H1 (cell line): Measurements from ENCODE around the gene GNAL. TPM values are rescaled to one million over a fixed set of nuclear protein-coding genes. Genes with fewer than 3 reads are reported as not detected.

Source experiments
- CTCF ChIA-PET: fragments of 300-600 bp; sonication (Branson Sonifier 250); formaldehyde crosslinking; loops from one replicate; lab custom pipeline; 2021; ENCODE audit not compliant: partially characterized antibody; lab: Charles Lee
- POLR2A ChIA-PET: fragments of 300-600 bp; sonication (Branson Sonifier 250); formaldehyde crosslinking; loops from one replicate; lab custom pipeline; 2021; ENCODE audit warnings: inconsistent platforms; ENCODE audit not compliant: partially characterized antibody; lab: Charles Lee
- DNase-seq, 2 experiments: peaks; one replicate each; pipeline versions ENCODE4 v3.0.0 to v3.0.0-alpha.2; 2010 to 2022; ENCODE audit warnings: low spot score in 2 of 2, low read depth in 1 of 2, mixed read lengths in 1 of 2
- FAIRE-seq: peaks from 2 replicates; lab custom pipeline; 2011; peaks lifted over from hg19 to GRCh38; lab: Jason Lieb, UNC
- H2AFZ ChIP-seq: 2 replicates; pipeline ENCODE4 v1.8.1; 2012; ENCODE audit warnings: low read length, inconsistent platforms
- H2AK5ac ChIP-seq: 2 replicates; pipeline ENCODE4 v1.6.1; 2013; ENCODE audit warnings: low read depth, low read length
- H2BK120ac ChIP-seq: replicated peaks from 2 replicates; pipeline ENCODE3; 2013; ENCODE audit warnings: low read depth, low read length, inconsistent platforms
- H2BK12ac ChIP-seq: 2 replicates; pipeline ENCODE4 v1.6.1; 2013; ENCODE audit warnings: low read depth, low read length
- H2BK15ac ChIP-seq: 2 replicates; pipeline ENCODE4 v1.6.1; 2013; ENCODE audit warnings: low read length
- H2BK20ac ChIP-seq: 2 replicates; pipeline ENCODE4 v1.6.1; 2013; ENCODE audit warnings: low read length
- H2BK5ac ChIP-seq: 2 replicates; pipeline ENCODE4 v1.6.1; 2013; ENCODE audit warnings: low read depth, low read length
- H3K14ac ChIP-seq: 2 replicates; pipeline ENCODE4 v1.6.1; 2013; ENCODE audit warnings: inconsistent platforms; ENCODE audit not compliant: insufficient read length
- H3K18ac ChIP-seq: 2 replicates; pipeline ENCODE4 v1.6.1; 2013; ENCODE audit warnings: low read length; ENCODE audit errors: extremely low read depth
- H3K23ac ChIP-seq: 2 replicates; pipeline ENCODE4 v1.6.1; 2013; ENCODE audit warnings: inconsistent platforms; ENCODE audit not compliant: insufficient read length
- H3K23me2 ChIP-seq: 2 replicates; pipeline ENCODE4 v1.6.1; 2013; ENCODE audit warnings: low read depth, low read length
- H3K27ac ChIP-seq: 2 replicates; pipeline ENCODE4 v1.6.1; 2011; ENCODE audit warnings: low read depth, low read length, inconsistent platforms
- H3K27me3 ChIP-seq, 4 experiments: replicated peaks in 1 of 4; 1 replicate in 1 of 4; 2 replicates in 3 of 4; pipeline versions ENCODE4 v1.6.1 to v1.8.1; 2011 to 2013; ENCODE audit warnings: low read length in 3 of 4, mild to moderate bottlenecking in 3 of 4, inconsistent platforms in 2 of 4, mixed read lengths in 2 of 4, moderate library complexity in 1 of 4; ENCODE audit not compliant: control insufficient read depth in 3 of 4, insufficient read depth in 3 of 4; ENCODE audit errors: extremely low read depth in 1 of 4
- H3K36me3 ChIP-seq, 4 experiments: 2 replicates each; pipeline versions ENCODE4 v1.6.1 to v1.8.1; 2011 to 2013; ENCODE audit warnings: mild to moderate bottlenecking in 4 of 4, low read length in 3 of 4, moderate library complexity in 2 of 4, control low read depth in 1 of 4, inconsistent platforms in 1 of 4; ENCODE audit not compliant: insufficient read depth in 4 of 4, control insufficient read depth in 2 of 4
- H3K4ac ChIP-seq: replicated peaks from 2 replicates; pipeline ENCODE3; 2013; ENCODE audit warnings: low read length, low read depth, mixed read lengths, inconsistent platforms; ENCODE audit not compliant: insufficient read length
- H3K4me1 ChIP-seq, 4 experiments: replicated peaks in 1 of 4; 1 replicate in 1 of 4; 2 replicates in 3 of 4; pipeline versions ENCODE4 v1.6.1 to v1.8.1; 2011 to 2013; ENCODE audit warnings: low read length in 3 of 4, inconsistent platforms in 2 of 4, mixed read lengths in 1 of 4; ENCODE audit not compliant: insufficient read depth in 4 of 4, control insufficient read depth in 3 of 4
- H3K4me2 ChIP-seq, 2 experiments: 2 replicates each; pipeline versions ENCODE4 v1.6.1 to v1.8.1; 2011 to 2013; ENCODE audit warnings: low read depth in 2 of 2, low read length in 2 of 2, control low read depth in 1 of 2, inconsistent platforms in 1 of 2, mild to moderate bottlenecking in 1 of 2; ENCODE audit not compliant: insufficient read depth in 1 of 2
- H3K4me3 ChIP-seq, 4 experiments: fragments of 200-600, 300-600 bp in 1 of 4; sonication (generic), shearing (Covaris generic), sonication (Bioruptor Twin) in 1 of 4; 2 replicates each; pipeline versions ENCODE4 v1.5.1 to v1.8.1; 2011 to 2016; ENCODE audit warnings: low read length in 4 of 4, low read depth in 3 of 4, control low read depth in 2 of 4, inconsistent platforms in 2 of 4, mild to moderate bottlenecking in 2 of 4, mixed read lengths in 1 of 4, moderate library complexity in 1 of 4; ENCODE audit not compliant: insufficient read depth in 2 of 4; ENCODE audit errors: extremely low read depth in 1 of 4
- H3K56ac ChIP-seq: replicated peaks from 2 replicates; pipeline ENCODE3; 2013; ENCODE audit warnings: low read depth, mild to moderate bottlenecking, mixed read lengths, low read length, inconsistent platforms; ENCODE audit not compliant: insufficient read length
- H3K79me1 ChIP-seq: 2 replicates; pipeline ENCODE4 v1.6.1; 2013; ENCODE audit warnings: low read depth, low read length, control low read depth
- H3K79me2 ChIP-seq, 2 experiments: 2 replicates each; pipeline versions ENCODE4 v1.6.1 to v1.8.1; 2012 to 2013; ENCODE audit warnings: low read length in 2 of 2, mild to moderate bottlenecking in 2 of 2, inconsistent platforms in 1 of 2; ENCODE audit not compliant: insufficient read depth in 2 of 2, control insufficient read depth in 1 of 2
- H3K9ac ChIP-seq, 4 experiments: replicated peaks in 1 of 4; 1 replicate in 1 of 4; 2 replicates in 3 of 4; pipeline versions ENCODE4 v1.6.1 to v1.8.1; 2011 to 2013; ENCODE audit warnings: low read depth in 3 of 4, low read length in 3 of 4, control low read depth in 2 of 4, mild to moderate bottlenecking in 2 of 4, moderate library complexity in 2 of 4, inconsistent platforms in 1 of 4; ENCODE audit errors: extremely low read depth in 1 of 4
- H3K9me3 ChIP-seq, 2 experiments: 2 replicates each; pipeline versions ENCODE4 v1.6.1 to v1.8.1; 2012 to 2013; ENCODE audit warnings: mild to moderate bottlenecking in 2 of 2, moderate library complexity in 2 of 2, control low read depth in 1 of 2, inconsistent platforms in 1 of 2, low read depth in 1 of 2, low read length in 1 of 2, mixed read lengths in 1 of 2; ENCODE audit not compliant: insufficient read depth in 2 of 2
- H4K20me1 ChIP-seq, 2 experiments: replicated peaks in 1 of 2; 2 replicates each; pipeline versions ENCODE3 to v1.8.1; 2011 to 2013; ENCODE audit warnings: inconsistent platforms in 2 of 2, low read length in 2 of 2, mild to moderate bottlenecking in 1 of 2; ENCODE audit not compliant: insufficient read depth in 2 of 2, control insufficient read depth in 1 of 2
- H4K5ac ChIP-seq: 2 replicates; pipeline ENCODE4 v1.6.1; 2013; ENCODE audit warnings: low read length, low read depth, mixed read lengths, inconsistent platforms; ENCODE audit not compliant: insufficient read length
- H4K8ac ChIP-seq: 2 replicates; pipeline ENCODE4 v1.8.0; 2013; ENCODE audit warnings: mild to moderate bottlenecking, moderate library complexity, low read length, inconsistent platforms; ENCODE audit not compliant: insufficient read depth; ENCODE audit errors: extremely low read depth
- H4K91ac ChIP-seq: replicated peaks from 2 replicates; pipeline ENCODE3; 2013; ENCODE audit warnings: low read length, mixed read lengths, inconsistent platforms; ENCODE audit not compliant: insufficient read length
- SIRT6 ChIP-seq: IDR thresholded peaks from one replicate; pipeline ENCODE4 v1.7.1; 2012; ENCODE audit warnings: low read length, inconsistent platforms
- SIX5 ChIP-seq: IDR thresholded peaks from 2 replicates; pipeline ENCODE4 v1.6.1; 2011; ENCODE audit warnings: mild to moderate bottlenecking, low read depth, low read length
- TCF12 ChIP-seq: IDR thresholded peaks from 2 replicates; pipeline ENCODE4 v1.6.1; 2011; ENCODE audit warnings: low read depth, mild to moderate bottlenecking, low read length
- WGBS, 2 experiments: shearing (Covaris generic) in 1 of 2; methylation state at CpG; one replicate each; pipeline versions ENCODE4 v1.1.6 to v1.1.7; 2013 to 2015; ENCODE audit warnings: low lambda C conversion rate in 2 of 2, mixed read lengths in 2 of 2, inconsistent platforms in 1 of 2, low coverage in 1 of 2, missing lambda C conversion rate in 1 of 2; ENCODE audit not compliant: insufficient replicate concordance in 2 of 2, insufficient coverage in 1 of 2, insufficient read length in 1 of 2; ENCODE audit errors: extremely low coverage in 1 of 2, missing lambda C conversion rate in 1 of 2; 5-methylcytosine and 5-hydroxymethylcytosine counted together
- polyA plus RNA-seq, 7 experiments: library from polyadenylated mRNA; depleted of rRNA in 3 of 7; stranded (reverse) in 5 of 7; unstranded in 2 of 7; fragments of >200 nt in 5 of 7; fragments of 200-250 nt in 2 of 7; gene quantifications; 1 replicate in 5 of 7; 2 replicates in 1 of 7; 4 replicates in 1 of 7; pipeline versions ENCODE4 v1.2.1 to v1.2.3, GENCODE V29; 2011 to 2013; ENCODE audit warnings: missing spikeins in 2 of 7, mixed read lengths in 2 of 7
- total RNA-seq: library from RNA; stranded (reverse); fragmentation: NEBNext Ultra II Directional; extraction: Animal tissue kit (Norgen Biotek cat#: 25700); gene quantifications from 2 replicates; pipeline ENCODE4 v1.2.1, GENCODE V29; 2021

GNAL gene
- total and polyA plus RNA-seq, 2 of the 8 experiments (the other 6 are each of a cell fraction or from before 2014, with no cell fraction given) = 13.2 to 18.3 TPM

DNA sequence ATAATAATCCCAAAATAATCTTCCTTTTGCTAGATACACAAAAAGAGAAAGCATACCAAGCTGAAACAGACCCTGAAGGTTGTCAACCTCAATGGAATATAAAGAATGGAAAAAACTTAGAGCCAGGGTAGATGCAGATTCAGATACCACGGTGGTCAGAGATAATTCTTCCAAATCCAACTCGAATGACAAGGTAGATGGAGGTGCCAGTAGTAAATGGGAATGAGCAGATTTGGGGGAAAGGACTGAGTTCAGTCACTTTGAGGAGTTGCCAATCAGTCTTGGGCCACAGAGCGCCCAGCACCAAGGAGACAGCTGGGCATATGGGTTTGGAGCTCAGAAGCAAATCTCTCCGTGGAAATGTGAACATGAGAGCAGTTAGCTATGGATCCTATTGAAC lies 158.7 kb downstream of the GNAL start:
- H3K4me2 ChIP-seq = no peak overlapping the region
- no peaks in the 10 kb centered on the region for H3K9me3 ChIP-seq
- H4K20me1 ChIP-seq = peaks cover 0 to 5% of the 10 kb centered on the region in 2 experiments
- no peak overlapping the region for H3K4me3 ChIP-seq
- peaks cover 3 to 5% (median 4%) of the 10 kb centered on the region in 4 experiments; a peak in 5 of 7 replicates for H3K4me1 ChIP-seq
- H2BK5ac ChIP-seq = no peak overlapping the region
- no peak overlapping the region for H3K56ac ChIP-seq
- no peak overlapping the region for H2AFZ ChIP-seq
- no peak overlapping the region for H2BK20ac ChIP-seq
- H3K23me2 ChIP-seq = no peaks in the 10 kb centered on the region; the same call in 1 of the 2 replicates
- POLR2A ChIA-PET = interaction anchor here (1.5 kb wide), 1 partner anchor 13 kb away, joined by 3 read pairs; no protein-coding TSS in a partner anchor
- H2BK12ac ChIP-seq = no peak overlapping the region
- no peak overlapping the region for H2BK120ac ChIP-seq
- no peak for FAIRE-seq
- peak in 1 of 2 experiments; percentile 19 for DNase-seq
- H3K27me3 ChIP-seq = no peaks in the 10 kb centered on the region
- H3K36me3 ChIP-seq = no peaks in the 10 kb centered on the region
- no peak overlapping the region for H4K8ac ChIP-seq
- no peak overlapping the region for H2BK15ac ChIP-seq
- TF ChIP-seq SIRT6 = no peak
- no peak for TF ChIP-seq TCF12
- no peak for TF ChIP-seq SIX5
- TF ChIP-seq, all 59 proteins: peak for 0
- CTCF ChIA-PET = interaction anchor here (0.6 to 1.8 kb wide), 6 partner anchors 13 to 191 kb away, joined by 3 to 7 read pairs (median 3); no protein-coding TSS in a partner anchor
- H4K5ac ChIP-seq = no peak overlapping the region
- peaks cover 5 to 15% of the 10 kb centered on the region in 2 experiments; a peak in 3 of 4 replicates for H3K79me2 ChIP-seq
- H2AK5ac ChIP-seq = no peak overlapping the region
- 88% methylated on average over 4 of the region's 4 CpGs; no CpG with 5 or more reads in 1 of the 2 experiments for WGBS, 2 experiments
- H3K27ac ChIP-seq = no peak overlapping the region
- H3K14ac ChIP-seq = no peak overlapping the region
- H3K9ac ChIP-seq = no peak overlapping the region
- no peak overlapping the region for H3K23ac ChIP-seq
- H3K18ac ChIP-seq = no peak overlapping the region
- no peak overlapping the region for H4K91ac ChIP-seq
- 0 out of 2 replicates have a peak, but pooled peaks cover 3% of the 10 kb centered on the region for H3K79me1 ChIP-seq
- H3K4ac ChIP-seq = no peak overlapping the region
